ENCODE data around the gene SAMD11.

DNA sequence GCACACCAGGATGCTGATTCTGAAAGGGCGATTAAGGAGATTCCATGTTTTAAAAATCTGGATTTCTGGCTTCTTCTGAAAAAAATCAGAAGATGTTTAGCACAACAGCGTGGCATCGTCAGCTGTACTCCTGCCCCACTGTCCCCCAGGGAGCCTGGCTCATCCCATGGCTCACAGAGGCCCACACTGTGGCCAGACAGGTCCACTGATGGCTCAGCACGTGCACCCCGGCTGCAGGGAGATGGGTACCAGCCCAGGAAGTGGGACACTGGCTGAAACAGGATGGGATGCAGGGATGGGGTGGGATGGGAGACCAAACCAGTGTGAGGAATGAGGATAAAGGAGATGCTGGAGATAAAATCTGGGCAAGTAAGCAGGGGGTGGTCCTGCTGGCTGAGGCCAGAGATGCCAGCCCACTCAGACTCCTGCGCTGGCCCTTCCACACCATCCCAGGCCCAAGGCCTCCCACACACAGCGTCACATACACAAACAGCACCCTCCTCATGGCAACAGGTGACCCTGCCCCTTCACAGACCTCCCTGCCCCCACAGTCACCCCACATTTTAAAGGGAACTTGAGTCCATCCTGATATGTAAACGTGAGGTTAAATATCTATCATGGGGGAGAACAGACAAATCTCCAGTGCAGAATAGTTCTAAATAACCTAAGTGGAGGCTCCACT, 23.9 kb upstream of the SAMD11 start:
- TF ChIP-seq POLR2A (IDR thresholded peaks at IDR 0.05; ENCODE audit: insufficient read depth in 1 of 2, low read depth in 2 of 2, low read length in 2 of 2) (no peak), MIER3 (CRISPR knock-in tag; IDR thresholded peaks at IDR 0.05; ENCODE audit: borderline replicate concordance) (no peak), RXRA (CRISPR knock-in tag; IDR thresholded peaks at IDR 0.05) (no peak), ZSCAN12 (CRISPR knock-in tag; IDR thresholded peaks at IDR 0.05) (no peak), YEATS2 (CRISPR knock-in tag; IDR thresholded peaks at IDR 0.05; ENCODE audit: borderline replicate concordance) (no peak), MXD4 (CRISPR knock-in tag; IDR thresholded peaks at IDR 0.05) (no peak)
- TF ChIP-seq, protein P1, sequence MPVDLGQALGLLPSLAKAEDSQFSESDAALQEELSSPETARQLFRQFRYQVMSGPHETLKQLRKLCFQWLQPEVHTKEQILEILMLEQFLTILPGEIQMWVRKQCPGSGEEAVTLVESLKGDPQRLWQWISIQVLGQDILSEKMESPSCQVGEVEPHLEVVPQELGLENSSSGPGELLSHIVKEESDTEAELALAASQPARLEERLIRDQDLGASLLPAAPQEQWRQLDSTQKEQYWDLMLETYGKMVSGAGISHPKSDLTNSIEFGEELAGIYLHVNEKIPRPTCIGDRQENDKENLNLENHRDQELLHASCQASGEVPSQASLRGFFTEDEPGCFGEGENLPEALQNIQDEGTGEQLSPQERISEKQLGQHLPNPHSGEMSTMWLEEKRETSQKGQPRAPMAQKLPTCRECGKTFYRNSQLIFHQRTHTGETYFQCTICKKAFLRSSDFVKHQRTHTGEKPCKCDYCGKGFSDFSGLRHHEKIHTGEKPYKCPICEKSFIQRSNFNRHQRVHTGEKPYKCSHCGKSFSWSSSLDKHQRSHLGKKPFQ (CRISPR knock-in tag; IDR thresholded peaks at IDR 0.05; ENCODE audit: insufficient replicate concordance) = no peak
- TF ChIP-seq, protein P2, sequence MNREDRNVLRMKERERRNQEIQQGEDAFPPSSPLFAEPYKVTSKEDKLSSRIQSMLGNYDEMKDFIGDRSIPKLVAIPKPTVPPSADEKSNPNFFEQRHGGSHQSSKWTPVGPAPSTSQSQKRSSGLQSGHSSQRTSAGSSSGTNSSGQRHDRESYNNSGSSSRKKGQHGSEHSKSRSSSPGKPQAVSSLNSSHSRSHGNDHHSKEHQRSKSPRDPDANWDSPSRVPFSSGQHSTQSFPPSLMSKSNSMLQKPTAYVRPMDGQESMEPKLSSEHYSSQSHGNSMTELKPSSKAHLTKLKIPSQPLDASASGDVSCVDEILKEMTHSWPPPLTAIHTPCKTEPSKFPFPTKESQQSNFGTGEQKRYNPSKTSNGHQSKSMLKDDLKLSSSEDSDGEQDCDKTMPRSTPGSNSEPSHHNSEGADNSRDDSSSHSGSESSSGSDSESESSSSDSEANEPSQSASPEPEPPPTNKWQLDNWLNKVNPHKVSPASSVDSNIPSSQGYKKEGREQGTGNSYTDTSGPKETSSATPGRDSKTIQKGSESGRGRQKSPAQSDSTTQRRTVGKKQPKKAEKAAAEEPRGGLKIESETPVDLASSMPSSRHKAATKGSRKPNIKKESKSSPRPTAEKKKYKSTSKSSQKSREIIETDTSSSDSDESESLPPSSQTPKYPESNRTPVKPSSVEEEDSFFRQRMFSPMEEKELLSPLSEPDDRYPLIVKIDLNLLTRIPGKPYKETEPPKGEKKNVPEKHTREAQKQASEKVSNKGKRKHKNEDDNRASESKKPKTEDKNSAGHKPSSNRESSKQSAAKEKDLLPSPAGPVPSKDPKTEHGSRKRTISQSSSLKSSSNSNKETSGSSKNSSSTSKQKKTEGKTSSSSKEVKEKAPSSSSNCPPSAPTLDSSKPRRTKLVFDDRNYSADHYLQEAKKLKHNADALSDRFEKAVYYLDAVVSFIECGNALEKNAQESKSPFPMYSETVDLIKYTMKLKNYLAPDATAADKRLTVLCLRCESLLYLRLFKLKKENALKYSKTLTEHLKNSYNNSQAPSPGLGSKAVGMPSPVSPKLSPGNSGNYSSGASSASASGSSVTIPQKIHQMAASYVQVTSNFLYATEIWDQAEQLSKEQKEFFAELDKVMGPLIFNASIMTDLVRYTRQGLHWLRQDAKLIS (CRISPR knock-in tag; IDR thresholded peaks at IDR 0.05) = no peak
- TF ChIP-seq, protein P3, sequence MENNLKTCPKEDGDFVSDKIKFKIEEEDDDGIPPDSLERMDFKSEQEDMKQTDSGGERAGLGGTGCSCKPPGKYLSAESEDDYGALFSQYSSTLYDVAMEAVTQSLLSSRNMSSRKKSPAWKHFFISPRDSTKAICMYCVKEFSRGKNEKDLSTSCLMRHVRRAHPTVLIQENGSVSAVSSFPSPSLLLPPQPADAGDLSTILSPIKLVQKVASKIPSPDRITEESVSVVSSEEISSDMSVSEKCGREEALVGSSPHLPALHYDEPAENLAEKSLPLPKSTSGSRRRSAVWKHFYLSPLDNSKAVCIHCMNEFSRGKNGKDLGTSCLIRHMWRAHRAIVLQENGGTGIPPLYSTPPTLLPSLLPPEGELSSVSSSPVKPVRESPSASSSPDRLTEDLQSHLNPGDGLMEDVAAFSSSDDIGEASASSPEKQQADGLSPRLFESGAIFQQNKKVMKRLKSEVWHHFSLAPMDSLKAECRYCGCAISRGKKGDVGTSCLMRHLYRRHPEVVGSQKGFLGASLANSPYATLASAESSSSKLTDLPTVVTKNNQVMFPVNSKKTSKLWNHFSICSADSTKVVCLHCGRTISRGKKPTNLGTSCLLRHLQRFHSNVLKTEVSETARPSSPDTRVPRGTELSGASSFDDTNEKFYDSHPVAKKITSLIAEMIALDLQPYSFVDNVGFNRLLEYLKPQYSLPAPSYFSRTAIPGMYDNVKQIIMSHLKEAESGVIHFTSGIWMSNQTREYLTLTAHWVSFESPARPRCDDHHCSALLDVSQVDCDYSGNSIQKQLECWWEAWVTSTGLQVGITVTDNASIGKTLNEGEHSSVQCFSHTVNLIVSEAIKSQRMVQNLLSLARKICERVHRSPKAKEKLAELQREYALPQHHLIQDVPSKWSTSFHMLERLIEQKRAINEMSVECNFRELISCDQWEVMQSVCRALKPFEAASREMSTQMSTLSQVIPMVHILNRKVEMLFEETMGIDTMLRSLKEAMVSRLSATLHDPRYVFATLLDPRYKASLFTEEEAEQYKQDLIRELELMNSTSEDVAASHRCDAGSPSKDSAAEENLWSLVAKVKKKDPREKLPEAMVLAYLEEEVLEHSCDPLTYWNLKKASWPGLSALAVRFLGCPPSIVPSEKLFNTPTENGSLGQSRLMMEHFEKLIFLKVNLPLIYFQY (CRISPR knock-in tag; IDR thresholded peaks at IDR 0.05; ENCODE audit: borderline replicate concordance) = no peak

Data from HepG2 (cell line).